ENCODE measurements around the gene TPRN. TPM values are rescaled to one million over a fixed set of nuclear protein-coding genes. Genes with fewer than 3 reads are reported as not detected.

TPRN gene
- polyA plus RNA-seq, 1 experiment: 2.8 TPM

GRCh38 chr9:137194388-137194787, 6.2 kb downstream of the TPRN start:
- H3K9me3 ChIP-seq (ENCODE audit: control insufficient read depth, insufficient read depth, low read length): no peaks in the 10 kb centered on the region; the same call in 1 of the 2 replicates
- TF ChIP-seq CTCF (IDR thresholded peaks at IDR 0.05; ENCODE audit: low read depth, low read length): no peak
- ChIA-PET POLR2A (interaction anchor here (1.0 kb wide), 1 partner anchor 46 kb away, joined by 4 read pairs; the partner anchor contains the start of gene TUBB4B), CTCF (interaction anchor here (1.5 kb wide), 1 partner anchor 42 kb away, joined by 4 read pairs; no protein-coding TSS in a partner anchor)
- no peak overlapping the region for H3K4me3 ChIP-seq (ENCODE audit: low read depth, low read length)
- no peak for DNase-seq (ENCODE audit: low read depth, low spot score)
- H3K27ac ChIP-seq (ENCODE audit: low read depth, low read length): no peak overlapping the region
- no peaks in the 10 kb centered on the region for H3K27me3 ChIP-seq (ENCODE audit: control insufficient read depth, insufficient read depth, low read length)

- no peaks in the 10 kb centered on the region for H3K27me3 ChIP-seq (ENCODE audit: control insufficient read depth, insufficient read depth, low read length)
Measured at GRCh38 chr9:137193771-137194170, 6.8 kb downstream of the TPRN start.

GRCh38 chr9:137192859-137193258, 7.7 kb downstream of the TPRN start:
- Histone ChIP-seq H3K27me3 (ENCODE audit: control insufficient read depth, insufficient read depth, low read length) (no peaks in the 10 kb centered on the region), H3K27ac (ENCODE audit: low read depth, low read length) (no peak overlapping the region), H3K4me3 (ENCODE audit: low read depth, low read length) (no peak overlapping the region), H3K9me3 (ENCODE audit: control insufficient read depth, insufficient read depth, low read length) (no peaks in the 10 kb centered on the region; the same call in 1 of the 2 replicates)
- no peak for DNase-seq (ENCODE audit: low read depth, low spot score)
- ChIA-PET CTCF (interaction anchor here (0.6 to 1.3 kb wide), 2 partner anchors 44 to 69 kb away, joined by 3 to 4 read pairs; no protein-coding TSS in a partner anchor), POLR2A (interaction anchor here (0.6 to 1.1 kb wide), 2 partner anchors 48 to 402 kb away, joined by 3 read pairs; partner anchors contain the start of gene TUBB4B)
- TF ChIP-seq CTCF (IDR thresholded peaks at IDR 0.05; ENCODE audit: low read depth, low read length): no peak

More at GRCh38 chr9:137193771-137194170, 6.8 kb downstream of the TPRN start:
- TF ChIP-seq CTCF (IDR thresholded peaks at IDR 0.05; ENCODE audit: low read depth, low read length): no peak
- H3K4me3 ChIP-seq (ENCODE audit: low read depth, low read length): no peak overlapping the region
- ChIA-PET POLR2A (no interaction called here), CTCF (interaction anchor here (1.5 kb wide), 1 partner anchor 43 kb away, joined by 4 read pairs; no protein-coding TSS in a partner anchor)
- no peaks in the 10 kb centered on the region; the same call in 1 of the 2 replicates for H3K9me3 ChIP-seq (ENCODE audit: control insufficient read depth, insufficient read depth, low read length)
- no peak overlapping the region for H3K27ac ChIP-seq (ENCODE audit: low read depth, low read length)
- DNase-seq (ENCODE audit: low read depth, low spot score): no peak

- no peak for TF ChIP-seq CTCF (IDR thresholded peaks at IDR 0.05; ENCODE audit: low read depth, low read length)
- ChIA-PET CTCF (interaction anchor here (0.6 to 1.3 kb wide), 2 partner anchors 44 to 68 kb away, joined by 3 to 4 read pairs; no protein-coding TSS in a partner anchor), POLR2A (interaction anchor here (0.6 to 1.1 kb wide), 2 partner anchors 48 to 402 kb away, joined by 3 read pairs; partner anchors contain the start of gene TUBB4B)
- no peaks in the 10 kb centered on the region; the same call in 1 of the 2 replicates for H3K9me3 ChIP-seq (ENCODE audit: control insufficient read depth, insufficient read depth, low read length)
- no peak for DNase-seq (ENCODE audit: low read depth, low spot score)
- H3K27ac ChIP-seq (ENCODE audit: low read depth, low read length): no peak overlapping the region
- H3K27me3 ChIP-seq (ENCODE audit: control insufficient read depth, insufficient read depth, low read length): no peaks in the 10 kb centered on the region
- H3K4me3 ChIP-seq (ENCODE audit: low read depth, low read length): no peak overlapping the region
Measured at GRCh38 chr9:137192448-137192780, 8.1 kb downstream of the TPRN start.

- POLR2A ChIA-PET: no interaction called here
- no peaks in the 10 kb centered on the region; the same call in 1 of the 2 replicates for H3K9me3 ChIP-seq (ENCODE audit: control insufficient read depth, insufficient read depth, low read length)
- DNase-seq (ENCODE audit: low read depth, low spot score): no peak
- CTCF ChIA-PET: interaction anchor here (1.3 kb wide), 1 partner anchor 45 kb away, joined by 4 read pairs; no protein-coding TSS in a partner anchor
- no peak overlapping the region for H3K4me3 ChIP-seq (ENCODE audit: low read depth, low read length)
- H3K27me3 ChIP-seq (ENCODE audit: control insufficient read depth, insufficient read depth, low read length): no peaks in the 10 kb centered on the region
- H3K27ac ChIP-seq (ENCODE audit: low read depth, low read length): no peak overlapping the region
- TF ChIP-seq CTCF (IDR thresholded peaks at IDR 0.05; ENCODE audit: low read depth, low read length): no peak
Measured at GRCh38 chr9:137191691-137192447, 8.7 kb downstream of the TPRN start.

All from AG04450 (cell line).